Stimulated activated CD4-positive, alpha-beta T cell treated with anti-CD3 and anti-CD28 coated beads, Interleukin-1b, Interleukin-23, amount 100 ng/mL, for 48 hours (primary cell): ENCODE results near the gene CNOT9.
"Not testable (repeated sequence)": the region's sequence is repeated elsewhere in the genome, so short reads cannot be mapped to it uniquely, and the experiment has no call there.

Experiments used
- DNase-seq: peaks from one replicate; pipeline ENCODE4 v3.0.0-alpha.2; 2020

Gene CNOT9, protein sequence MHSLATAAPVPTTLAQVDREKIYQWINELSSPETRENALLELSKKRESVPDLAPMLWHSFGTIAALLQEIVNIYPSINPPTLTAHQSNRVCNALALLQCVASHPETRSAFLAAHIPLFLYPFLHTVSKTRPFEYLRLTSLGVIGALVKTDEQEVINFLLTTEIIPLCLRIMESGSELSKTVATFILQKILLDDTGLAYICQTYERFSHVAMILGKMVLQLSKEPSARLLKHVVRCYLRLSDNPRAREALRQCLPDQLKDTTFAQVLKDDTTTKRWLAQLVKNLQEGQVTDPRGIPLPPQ

DNA sequence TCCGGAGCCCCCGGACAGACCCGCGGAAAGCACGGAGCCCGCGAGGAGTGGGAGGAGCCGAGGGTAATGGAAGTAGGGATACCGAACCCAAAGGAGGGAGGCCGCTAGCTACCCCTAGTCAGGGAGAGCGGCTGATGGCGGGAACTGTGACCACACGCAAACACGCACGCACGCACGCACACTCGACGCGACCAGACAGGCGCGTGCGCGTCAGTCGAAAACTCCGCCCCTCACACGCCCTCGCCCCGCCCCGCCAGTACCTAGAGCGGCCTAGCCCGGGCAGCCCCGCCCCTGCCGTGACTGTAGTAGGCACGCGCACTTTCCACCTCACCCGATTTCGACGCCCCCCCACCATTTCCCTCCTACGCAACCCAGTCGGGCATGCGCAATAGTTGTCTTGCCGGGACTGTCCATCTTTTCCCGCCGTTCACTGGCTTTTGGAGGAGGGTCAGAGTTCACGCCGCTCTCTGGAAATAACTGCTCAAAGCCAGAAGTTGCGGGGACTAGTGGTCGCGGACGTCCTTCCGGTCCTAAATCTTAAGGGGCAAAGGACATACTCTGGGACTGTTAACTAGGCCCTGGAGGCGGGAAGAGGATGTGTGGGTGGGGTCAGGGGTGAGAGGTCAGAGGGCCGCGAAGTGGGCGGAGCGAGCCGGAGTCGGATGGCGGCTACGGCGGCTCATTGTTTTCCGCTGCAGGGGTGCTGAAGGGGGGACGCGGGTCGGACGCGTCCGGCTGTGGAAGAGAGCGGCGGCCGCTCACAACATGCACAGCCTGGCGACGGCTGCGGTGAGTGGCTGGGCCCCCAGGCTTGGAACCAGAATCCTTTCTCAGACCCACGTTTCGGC is at the start of gene CNOT9, which contains the start of gene USP37:
Gene CNOT9 (plus strand): TSS at position 650 of the 848 bp plus-strand sequence. CDS start 116 bp downstream, at position 766.
Gene USP37 (minus strand): TSS at position 162 of the 848 bp plus-strand sequence. CDS start 9,698 bp downstream, outside the sequence.
- DNase-seq: peak; percentile 100

GRCh38 chr2:218518876-218519275 is 49.8 kb upstream of the CNOT9 start:
- DNase-seq: no peak

DNA sequence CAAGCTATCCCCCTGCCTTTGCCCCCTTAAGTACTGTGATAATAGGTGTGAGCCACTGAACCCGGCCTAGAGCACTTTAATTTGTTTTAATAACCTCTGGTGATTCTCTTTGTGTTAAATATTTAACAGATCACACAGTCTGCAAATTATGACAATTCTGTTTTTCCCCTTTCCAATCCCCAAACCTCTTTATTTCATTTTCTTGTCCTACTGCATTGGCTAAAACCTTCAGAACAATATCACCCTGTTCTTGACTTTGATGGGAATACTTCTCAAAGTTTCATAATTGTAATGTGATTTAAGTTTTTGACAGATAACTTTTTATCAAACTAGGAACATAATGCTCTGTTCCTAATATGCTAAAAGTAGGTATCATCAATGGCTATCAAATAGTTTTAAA is 45.0 kb upstream of the CNOT9 start:
- DNase-seq: no peak

- not testable (repeated sequence) for DNase-seq
Observed at GRCh38 chr2:218528409-218528808, 40.2 kb upstream of the CNOT9 start.

DNA sequence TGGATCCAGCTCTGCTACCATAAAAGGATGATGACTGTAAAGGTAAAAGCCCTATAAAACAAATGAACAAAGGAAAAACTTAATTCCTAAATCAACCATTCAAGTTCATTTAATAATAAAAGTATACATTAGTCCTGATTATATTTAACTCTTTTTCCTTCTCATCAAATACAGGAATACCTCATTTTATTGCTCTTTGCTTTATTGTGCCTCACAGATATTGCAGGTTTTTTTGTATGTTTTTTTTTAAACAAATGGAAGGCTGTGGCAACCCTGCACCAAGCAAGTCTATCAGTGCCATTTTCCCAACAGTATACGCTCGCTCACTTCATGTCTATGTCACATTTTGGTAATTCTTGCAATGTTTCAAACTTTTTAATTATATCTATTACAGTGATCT is 38.6 kb upstream of the CNOT9 start:
- no peak for DNase-seq

DNA sequence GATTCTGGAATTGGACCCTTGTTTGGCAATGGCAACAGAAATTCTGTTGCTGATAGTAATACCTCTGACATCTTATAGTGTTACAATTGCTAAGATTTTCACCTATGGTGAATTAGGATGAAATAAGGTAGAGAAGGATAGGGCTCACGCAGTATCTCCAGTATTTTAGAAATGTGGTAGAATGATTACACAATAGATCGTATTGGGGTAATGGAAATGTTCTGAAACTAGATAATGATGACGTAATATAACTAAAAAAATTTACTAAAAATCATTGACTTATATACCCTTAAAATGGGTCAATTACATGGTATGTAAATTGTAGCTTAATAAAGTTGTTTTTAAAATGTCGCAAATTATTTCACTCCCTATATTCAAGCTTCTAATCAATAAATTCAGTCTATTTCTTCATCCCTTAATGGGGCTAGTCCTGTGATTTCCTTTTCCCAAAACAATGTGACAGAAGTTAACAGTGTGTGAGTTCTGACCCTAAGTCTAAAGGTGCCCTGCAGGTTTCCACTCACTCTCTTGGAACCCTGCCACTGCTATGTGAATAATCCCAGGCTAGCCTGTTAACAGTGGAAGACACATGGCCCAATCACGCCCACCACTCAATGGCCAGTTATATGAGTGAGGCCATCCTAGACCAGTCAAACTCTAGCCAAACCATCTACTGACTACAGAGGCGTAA is 31.7 kb upstream of the CNOT9 start:
- DNase-seq: no peak

- DNase-seq: no peak
Observed at GRCh38 chr2:218540015-218540414, 28.6 kb upstream of the CNOT9 start.

- DNase-seq: no peak
Observed at GRCh38 chr2:218546012-218546411, 22.6 kb upstream of the CNOT9 start.

- DNase-seq: no peak
Observed at GRCh38 chr2:218547511-218547910, 21.1 kb upstream of the CNOT9 start.

GRCh38 chr2:218547978-218548377 is 20.7 kb upstream of the CNOT9 start:
- no peak for DNase-seq

DNA sequence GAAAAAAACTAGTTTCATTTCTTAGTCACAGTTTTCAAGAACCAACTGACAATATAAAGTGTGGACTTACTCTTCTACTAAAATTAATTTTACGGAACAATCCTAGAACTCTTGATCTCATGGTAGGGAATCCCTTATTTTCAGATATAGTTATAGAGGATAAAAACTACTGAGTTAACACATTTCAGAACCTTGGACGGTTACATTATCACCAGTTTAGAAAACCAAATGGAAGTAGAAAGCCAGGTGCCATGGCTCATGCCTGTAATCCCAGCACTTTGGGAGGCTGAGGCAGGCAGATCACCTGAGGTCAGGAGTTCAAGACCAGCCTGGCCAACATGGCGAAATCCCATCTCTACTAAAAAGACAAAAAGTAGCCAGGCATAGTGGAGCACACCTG is 14.4 kb upstream of the CNOT9 start:
- DNase-seq: not testable (repeated sequence)

DNA sequence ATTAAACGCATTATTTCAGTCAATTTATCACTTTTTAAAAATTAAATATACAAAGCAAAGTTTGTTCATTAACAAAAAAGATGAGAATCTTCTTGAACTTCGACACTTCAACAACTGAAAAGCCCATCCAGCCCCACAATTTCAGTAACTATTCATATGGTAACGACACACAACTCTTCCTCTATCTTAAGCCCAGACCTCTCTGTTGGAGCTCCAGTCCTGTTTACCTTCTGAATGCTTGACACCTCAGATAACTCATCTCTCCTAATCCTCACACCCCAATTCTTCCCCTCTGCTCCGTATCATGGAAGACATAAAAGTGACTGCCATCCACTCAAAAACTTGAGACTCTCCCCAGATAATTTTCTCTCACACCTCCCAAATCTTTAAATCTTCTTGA is 13.1 kb upstream of the CNOT9 start:
- no peak for DNase-seq

DNA sequence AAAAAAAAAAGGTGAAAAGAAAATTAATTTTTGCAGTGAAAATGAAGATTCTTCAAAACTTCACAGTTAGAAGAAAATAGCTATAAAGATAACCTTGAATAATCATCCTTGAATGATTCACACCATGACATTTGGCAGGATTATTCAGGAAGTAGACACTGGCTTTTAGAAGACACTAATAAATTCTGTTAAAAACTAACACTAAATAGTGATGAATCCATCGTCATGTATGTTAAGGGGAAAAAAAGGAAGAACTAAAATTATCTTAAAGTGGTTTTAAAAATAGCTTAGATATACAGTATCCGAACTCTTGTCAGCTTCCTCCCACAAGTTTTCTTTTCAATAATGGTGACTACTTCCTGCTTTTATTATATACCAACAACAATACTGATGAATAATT is 10.7 kb upstream of the CNOT9 start:
- no peak for DNase-seq

- no peak for DNase-seq
Observed at GRCh38 chr2:218558986-218559385, 9.7 kb upstream of the CNOT9 start.

- DNase-seq: no peak
Observed at GRCh38 chr2:218564056-218564455, 4.6 kb upstream of the CNOT9 start.

- DNase-seq: no peak
Observed at GRCh38 chr2:218566296-218566695, 2.3 kb upstream of the CNOT9 start.

DNA sequence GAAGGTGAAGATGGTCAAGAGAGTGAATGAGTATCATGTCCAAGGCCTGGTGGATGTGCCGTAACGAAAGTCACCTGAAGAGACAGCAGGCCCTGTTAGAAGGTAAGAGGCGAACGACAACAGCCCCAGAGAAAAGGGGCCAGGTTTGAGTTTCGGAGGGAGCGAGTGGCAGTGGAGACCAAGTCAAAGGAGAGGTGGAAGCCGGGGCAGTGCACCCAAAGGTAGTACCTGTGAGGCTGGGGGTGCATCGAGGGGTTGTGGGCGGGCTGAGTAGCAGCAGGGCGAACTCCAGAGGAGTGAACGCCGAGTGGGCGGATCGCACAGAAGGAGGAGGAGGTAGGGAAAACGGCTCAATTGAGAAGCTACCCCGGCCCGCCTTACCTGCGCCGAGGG is 846 bp upstream of the CNOT9 start:
- no peak for DNase-seq

- DNase-seq: peak; percentile 60
Observed at GRCh38 chr2:218569038-218569431, 396 bp downstream of the CNOT9 start.

GRCh38 chr2:218569661-218570500 is 1.2 kb downstream of the CNOT9 start:
- DNase-seq: no peak

DNA sequence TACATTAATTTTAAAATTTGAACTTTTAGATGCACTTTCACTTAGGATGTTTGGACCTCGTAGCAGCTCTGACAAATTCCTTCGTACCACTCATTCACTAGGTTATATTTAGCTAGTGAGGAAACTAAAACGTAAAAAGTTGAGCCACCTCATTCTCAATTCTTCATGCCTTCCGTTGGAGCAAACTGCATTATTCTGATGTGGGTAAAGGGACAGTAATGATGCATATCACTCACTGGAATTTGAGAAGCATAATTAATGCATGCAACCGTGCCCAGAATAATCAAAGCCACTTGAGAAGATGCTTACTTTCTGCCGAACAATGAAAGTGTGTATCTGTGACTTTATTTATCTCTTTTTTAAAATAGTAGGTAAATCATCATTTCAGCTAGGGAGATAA is 2.2 kb downstream of the CNOT9 start:
- DNase-seq: no peak

DNA sequence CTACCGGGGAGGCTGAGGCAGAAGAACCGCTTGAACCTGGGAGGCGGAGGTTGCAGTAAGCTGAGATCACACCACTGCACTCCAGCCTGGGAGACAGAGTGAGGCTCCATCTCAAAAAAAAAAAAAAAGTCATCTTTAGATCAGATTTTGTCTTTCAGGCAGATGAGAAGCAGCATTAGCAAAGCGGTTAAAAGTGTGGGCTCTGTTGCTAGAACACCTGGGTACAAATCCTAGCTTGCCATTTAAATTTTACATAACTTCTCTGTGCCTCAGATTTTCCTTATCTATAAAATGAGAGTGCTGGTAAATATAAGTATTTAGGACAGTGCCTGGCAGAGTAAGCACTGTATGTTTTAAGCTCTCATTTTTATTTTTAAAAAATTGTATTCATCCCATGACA is 8.2 kb downstream of the CNOT9 start:
- no peak for DNase-seq

DNA sequence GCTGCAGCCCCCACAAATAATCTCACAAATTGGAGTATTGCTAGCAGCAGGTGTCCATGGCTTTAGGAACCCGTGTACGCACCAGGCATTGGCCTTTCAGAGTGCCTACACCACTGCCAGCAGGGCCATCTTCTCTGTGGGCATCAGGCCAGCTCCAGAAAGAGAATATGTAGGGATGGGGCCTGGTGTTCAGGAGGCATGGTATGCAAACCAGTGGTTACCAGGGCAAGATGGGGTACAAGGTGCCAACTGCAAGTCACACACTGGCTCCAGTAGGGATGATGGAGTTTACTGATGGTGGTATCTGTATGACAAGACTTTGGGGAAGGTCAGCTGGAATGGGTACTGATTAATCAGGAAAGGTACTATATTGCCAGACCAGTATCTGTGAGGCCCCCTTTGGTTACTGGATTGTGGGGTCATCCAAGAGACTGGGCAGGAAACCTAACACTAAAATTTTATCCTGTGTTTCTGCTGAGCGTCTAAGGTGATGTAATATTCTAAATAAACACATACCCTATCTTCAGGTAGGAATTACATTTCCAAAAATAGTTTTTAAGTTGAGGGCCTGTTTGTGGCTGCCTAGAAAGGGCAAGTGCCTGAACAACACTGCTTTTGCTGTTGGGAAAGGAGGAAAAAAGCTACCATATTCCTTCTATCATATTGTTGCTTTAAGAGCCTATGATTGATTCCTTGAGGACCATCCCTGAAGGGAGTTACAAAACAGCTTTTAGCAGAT is 9.0 kb downstream of the CNOT9 start:
- no peak for DNase-seq
